ENCODE results near the gene GOLGA8G.
"Not testable (repeated sequence)": the region's sequence is repeated elsewhere in the genome, so short reads cannot be mapped to it uniquely, and the experiment has no call there.

GOLGA8G gene, protein sequence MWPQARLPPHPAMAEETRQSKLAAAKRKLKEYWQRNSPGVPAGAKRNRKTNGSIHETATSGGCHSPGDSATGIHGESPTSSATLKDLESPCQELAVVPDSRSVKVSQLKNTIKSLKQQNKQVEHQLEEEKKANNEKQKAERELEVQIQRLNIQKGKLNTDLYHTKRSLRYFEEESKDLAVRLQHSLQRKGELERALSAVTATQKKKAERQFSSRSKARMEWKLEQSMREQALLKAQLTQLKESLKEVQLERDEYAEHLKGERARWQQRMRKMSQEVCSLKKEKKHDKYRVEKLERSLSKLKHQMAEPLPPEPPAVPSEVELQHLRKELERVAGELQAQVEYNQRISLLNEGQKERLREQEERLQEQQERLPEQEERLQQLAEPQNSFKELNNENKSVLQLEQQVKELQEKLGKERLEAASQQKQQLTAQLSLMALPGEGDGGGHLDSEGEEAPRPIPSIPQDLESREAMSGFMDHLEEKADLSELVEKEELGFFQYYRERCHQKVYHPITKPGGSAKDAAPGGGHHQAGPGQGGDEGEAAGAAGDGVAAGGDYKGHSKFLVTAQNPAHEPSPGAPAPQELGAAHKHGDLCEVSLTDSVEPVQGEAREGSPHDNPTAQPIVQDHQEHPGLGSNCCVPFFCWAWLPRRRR

GRCh38 chr15:28532954-28533353 is at the start of gene GOLGA8G:
TSS of gene GOLGA8G (minus strand) at chr15:28532971. CDS start at chr15:28532909, 62 bp downstream.
- not testable (repeated sequence) for DNase-seq

GRCh38 chr15:28573351-28573750 is 40.6 kb upstream of the GOLGA8G start:
- not testable (repeated sequence) for DNase-seq

- DNase-seq = not testable (repeated sequence)
These were observed 20.5 kb upstream of the GOLGA8G start, which contains the start of gene GOLGA6L25 for GRCh38 chr15:28553268-28553667. TSS of gene GOLGA6L25 (plus strand) at chr15:28553568. CDS start at chr15:28553629, 61 bp downstream.

DNA sequence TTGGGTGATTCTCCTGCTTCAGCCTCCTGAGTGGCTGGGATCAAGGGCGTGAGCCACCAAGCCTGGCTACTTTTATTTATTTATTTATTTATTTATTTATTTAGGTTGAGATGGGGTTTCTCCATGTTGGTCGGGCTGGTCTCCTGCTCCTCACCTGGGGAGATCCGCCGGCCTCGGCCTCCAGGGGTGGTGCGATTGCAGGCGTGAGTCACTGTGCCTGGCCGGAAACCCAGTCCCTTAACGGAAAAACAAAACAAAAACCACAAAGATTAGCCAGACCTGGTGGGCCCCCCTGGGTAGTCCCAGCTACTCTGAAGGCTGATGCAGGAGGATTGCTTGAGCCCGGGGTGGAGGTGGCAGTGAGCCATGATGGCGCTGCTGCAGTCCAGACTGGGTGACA is 17.6 kb downstream of the GOLGA8G start:
- not testable (repeated sequence) for DNase-seq

GRCh38 chr15:28514128-28514527 is 18.6 kb downstream of the GOLGA8G start:
- not testable (repeated sequence) for DNase-seq

DNA sequence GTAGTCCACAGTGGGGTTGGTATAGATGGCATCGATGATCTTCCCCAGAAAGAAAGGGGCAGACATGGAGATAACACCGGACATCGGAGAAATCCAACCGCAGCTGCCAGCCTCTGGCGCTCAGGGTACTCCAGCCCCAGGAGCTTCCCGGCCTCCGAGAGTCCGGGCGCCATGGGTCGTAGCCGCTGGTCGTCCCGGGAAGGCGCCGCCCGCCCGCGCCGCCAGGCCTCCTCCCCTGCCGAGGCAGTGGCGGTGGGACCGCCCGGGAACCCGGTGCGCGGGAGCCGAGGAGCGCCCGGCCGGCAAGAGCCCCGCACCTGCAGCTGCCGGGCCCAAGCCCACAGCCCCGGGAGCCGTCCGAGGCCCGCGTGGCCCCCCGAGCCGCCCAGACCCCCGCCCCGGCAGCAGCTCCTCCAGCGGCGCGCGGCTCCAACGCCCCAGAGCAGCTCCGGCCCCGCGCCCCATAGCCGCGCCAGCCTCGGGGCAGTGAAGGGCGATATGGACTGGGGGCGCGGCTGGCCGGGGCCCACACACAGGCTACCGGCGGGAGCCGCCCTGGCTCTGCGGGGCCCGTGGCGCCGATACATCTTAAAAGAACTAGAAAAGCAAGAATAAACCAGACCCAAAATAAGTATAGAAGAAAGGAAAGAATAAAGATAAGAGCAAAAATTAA is 24.4 kb downstream of the GOLGA8G start:
- DNase-seq = not testable (repeated sequence)

GRCh38 chr15:28481340-28481739 is 51.4 kb downstream of the GOLGA8G start:
- not testable (repeated sequence) for DNase-seq
